Medulla oblongata (tissue), 1 donor: Measurements from ENCODE around the gene CORO2A.
"Not testable (repeated sequence)": the region's sequence is repeated elsewhere in the genome, so short reads cannot be mapped to it uniquely, and the experiment has no call there.

Source experiments
- DNase-seq: peaks from one replicate; pipeline ENCODE4 v3.0.0-alpha.2; 2015; ENCODE audit errors: extremely low spot score

The CORO2A gene

GRCh38 chr9:98084396-98084795, 108.0 kb downstream of the CORO2A start:
- no peak for DNase-seq

GRCh38 chr9:98083566-98084183, 108.8 kb downstream of the CORO2A start:
- DNase-seq, result no peak

GRCh38 chr9:98083061-98083501, 109.4 kb downstream of the CORO2A start:
- peak; percentile 32 for DNase-seq

GRCh38 chr9:98081477-98082219, 110.8 kb downstream of the CORO2A start:
- DNase-seq, result no peak

GRCh38 chr9:98080780-98081179, 111.7 kb downstream of the CORO2A start:
- DNase-seq, result no peak

- no peak for DNase-seq
These were observed 112.1 kb downstream of the CORO2A start for GRCh38 chr9:98080326-98080725.

GRCh38 chr9:98078895-98079294, 113.5 kb downstream of the CORO2A start:
- no peak for DNase-seq

- DNase-seq, result not testable (repeated sequence)
These were observed 115.9 kb downstream of the CORO2A start for GRCh38 chr9:98076514-98076890.

- peak; percentile 17 for DNase-seq
These were observed 117.1 kb downstream of the CORO2A start for GRCh38 chr9:98075332-98075805.

- peak; percentile 71 for DNase-seq
These were observed 118.1 kb downstream of the CORO2A start for GRCh38 chr9:98074115-98074990.

GRCh38 chr9:98071737-98072136, 120.7 kb downstream of the CORO2A start:
- no peak for DNase-seq
